ENCODE measurements around the gene TADA2B.

The TADA2B gene, protein sequence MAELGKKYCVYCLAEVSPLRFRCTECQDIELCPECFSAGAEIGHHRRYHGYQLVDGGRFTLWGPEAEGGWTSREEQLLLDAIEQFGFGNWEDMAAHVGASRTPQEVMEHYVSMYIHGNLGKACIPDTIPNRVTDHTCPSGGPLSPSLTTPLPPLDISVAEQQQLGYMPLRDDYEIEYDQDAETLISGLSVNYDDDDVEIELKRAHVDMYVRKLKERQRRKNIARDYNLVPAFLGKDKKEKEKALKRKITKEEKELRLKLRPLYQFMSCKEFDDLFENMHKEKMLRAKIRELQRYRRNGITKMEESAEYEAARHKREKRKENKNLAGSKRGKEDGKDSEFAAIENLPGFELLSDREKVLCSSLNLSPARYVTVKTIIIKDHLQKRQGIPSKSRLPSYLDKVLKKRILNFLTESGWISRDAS

GRCh38 chr4:7043284-7044136 lies at the start of gene TADA2B:
Gene TADA2B (plus strand): TSS chr4:7043372. CDS start chr4:7043580, 208 bp downstream.
- H3K4me3 ChIP-seq (ENCODE audit: low read depth, low read length), result peak within 1 kb of the TSS; percentile 95
- no peaks in the 10 kb centered on the region for H3K27me3 ChIP-seq (ENCODE audit: insufficient read depth, low read length)
- H3K4me1 ChIP-seq (ENCODE audit: control insufficient read depth, insufficient read depth, low read length, unreplicated experiment), result peaks cover 21% of the 10 kb centered on the region
- peak within 1 kb of the TSS; percentile 98 for H2AFZ ChIP-seq (ENCODE audit: low read length, unreplicated experiment)
- H3K27ac ChIP-seq (ENCODE audit: low read depth, low read length), result peak within 1 kb of the TSS; percentile 76
- no peaks in the 10 kb centered on the region for H3K36me3 ChIP-seq (ENCODE audit: insufficient read depth, low read length)
- H3K79me2 ChIP-seq (ENCODE audit: control insufficient read depth, insufficient read depth, low read length, unreplicated experiment), result peaks cover 58% of the 10 kb centered on the region

- H3K36me3 ChIP-seq (ENCODE audit: insufficient read depth, low read length), result peaks cover 9% of the 10 kb centered on the region; the same call in 1 of the 2 replicates
- no peak overlapping the region for H3K27ac ChIP-seq (ENCODE audit: low read depth, low read length)
- H3K79me2 ChIP-seq (ENCODE audit: control insufficient read depth, insufficient read depth, low read length, unreplicated experiment), result peaks cover 13% of the 10 kb centered on the region
- H3K27me3 ChIP-seq (ENCODE audit: insufficient read depth, low read length), result no peaks in the 10 kb centered on the region
- H3K4me3 ChIP-seq (ENCODE audit: low read depth, low read length), result no peak overlapping the region
- peaks cover 10% of the 10 kb centered on the region for H3K4me1 ChIP-seq (ENCODE audit: control insufficient read depth, insufficient read depth, low read length, unreplicated experiment)
- H2AFZ ChIP-seq (ENCODE audit: low read length, unreplicated experiment), result no peak overlapping the region
Observed at GRCh38 chr4:6996481-6996880, 46.7 kb upstream of the TADA2B start.

DNA sequence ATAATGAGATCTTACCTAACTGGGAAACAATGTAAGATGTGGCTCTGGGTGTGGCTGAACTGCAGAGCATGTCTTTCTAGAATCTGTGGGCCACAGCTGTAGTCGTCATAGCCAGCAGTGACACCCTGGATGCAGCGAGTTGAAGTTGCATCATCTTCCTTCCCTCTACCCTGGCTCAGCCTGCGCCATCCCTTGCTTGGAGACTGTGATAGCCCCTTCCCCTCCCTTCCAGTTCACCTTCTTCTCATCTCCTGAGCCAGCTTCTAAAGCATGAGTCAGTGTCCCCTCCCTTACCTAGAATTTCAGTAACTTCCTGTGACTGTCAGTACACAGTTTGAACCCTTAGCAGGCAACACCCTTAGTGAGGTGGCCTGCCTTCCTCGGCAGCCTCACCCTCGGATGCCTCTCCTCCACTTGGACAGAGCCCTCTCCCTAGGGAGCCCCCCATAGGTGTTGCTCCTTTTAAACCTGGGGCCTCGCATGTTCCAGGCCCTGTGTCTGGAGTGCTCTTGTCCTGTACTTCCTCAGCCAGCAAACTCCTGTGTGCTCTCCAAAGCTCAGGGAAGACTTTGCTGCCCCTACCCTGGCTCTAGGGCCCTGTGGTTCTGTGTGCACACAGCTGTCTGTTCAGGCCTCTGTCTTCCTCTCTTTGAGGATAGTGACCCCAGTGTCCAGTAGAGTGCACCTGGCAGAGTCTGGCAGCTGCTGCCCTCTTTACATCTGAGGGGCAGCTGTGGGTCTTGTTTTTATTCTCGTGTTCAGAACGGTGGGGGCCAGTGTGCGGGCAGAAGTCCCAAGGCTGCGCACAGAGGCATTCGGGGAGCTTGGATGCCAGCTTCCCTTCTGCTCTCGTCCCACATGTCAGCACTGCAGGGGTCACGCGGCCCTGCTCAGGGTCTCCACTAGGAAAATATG lies 43.7 kb upstream of the TADA2B start:
- Histone ChIP-seq H3K36me3 (ENCODE audit: insufficient read depth, low read length) (peaks cover 6% of the 10 kb centered on the region; the same call in 1 of the 2 replicates), H3K4me3 (ENCODE audit: low read depth, low read length) (no peak overlapping the region), H2AFZ (ENCODE audit: low read length, unreplicated experiment) (no peak overlapping the region)

DNA sequence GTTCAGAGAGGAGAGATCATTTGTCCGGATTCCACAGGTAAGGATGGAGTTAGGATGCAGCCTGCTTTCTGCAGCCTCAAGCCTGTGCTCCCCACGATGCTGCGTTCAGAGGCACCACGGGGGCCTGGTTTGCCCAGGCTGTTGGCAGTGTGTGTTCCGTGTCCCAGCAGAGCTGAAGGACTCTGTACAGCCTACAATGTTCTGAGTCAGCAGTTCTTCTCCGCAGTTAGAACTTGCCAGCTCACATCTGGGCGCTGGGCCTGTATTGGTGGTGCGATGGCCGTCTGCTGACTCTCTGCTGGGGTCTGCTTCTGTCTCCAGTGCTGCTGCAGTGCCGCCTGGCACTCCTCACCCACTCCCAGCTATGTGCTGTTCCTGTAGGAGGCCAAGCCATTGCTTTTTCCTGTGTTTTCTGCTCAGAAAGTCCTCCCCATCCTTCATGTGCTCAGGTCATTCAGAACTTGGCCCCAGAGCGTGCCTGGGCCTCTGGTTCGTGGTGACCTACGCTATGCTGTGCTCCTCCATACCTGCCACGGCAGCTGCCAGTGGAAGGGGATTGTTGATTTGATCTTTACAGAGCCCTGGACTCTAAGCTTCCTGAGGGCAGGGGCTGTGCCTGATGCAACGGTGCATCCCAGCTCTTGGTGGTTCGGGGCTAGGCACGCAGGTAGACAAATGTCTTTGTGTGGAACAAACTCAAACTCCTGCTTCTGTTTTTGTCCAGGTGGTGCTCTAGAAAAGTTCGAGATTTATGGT lies 42.6 kb upstream of the TADA2B start:
- Histone ChIP-seq H3K36me3 (ENCODE audit: insufficient read depth, low read length) (peaks cover 6% of the 10 kb centered on the region; the same call in 1 of the 2 replicates), H3K27me3 (ENCODE audit: insufficient read depth, low read length) (no peaks in the 10 kb centered on the region), H3K4me1 (ENCODE audit: control insufficient read depth, insufficient read depth, low read length, unreplicated experiment) (peaks cover 3% of the 10 kb centered on the region), H3K4me3 (ENCODE audit: low read depth, low read length) (no peak overlapping the region), H2AFZ (ENCODE audit: low read length, unreplicated experiment) (no peak overlapping the region), H3K79me2 (ENCODE audit: control insufficient read depth, insufficient read depth, low read length, unreplicated experiment) (no peaks in the 10 kb centered on the region), H3K27ac (ENCODE audit: low read depth, low read length) (no peak overlapping the region)

More for the DNA sequence above, 43.7 kb upstream of the TADA2B start:
- Histone ChIP-seq H3K27me3 (ENCODE audit: insufficient read depth, low read length) (no peaks in the 10 kb centered on the region), H3K4me1 (ENCODE audit: control insufficient read depth, insufficient read depth, low read length, unreplicated experiment) (peaks cover 3% of the 10 kb centered on the region), H3K79me2 (ENCODE audit: control insufficient read depth, insufficient read depth, low read length, unreplicated experiment) (no peaks in the 10 kb centered on the region), H3K27ac (ENCODE audit: low read depth, low read length) (no peak overlapping the region)

DNA sequence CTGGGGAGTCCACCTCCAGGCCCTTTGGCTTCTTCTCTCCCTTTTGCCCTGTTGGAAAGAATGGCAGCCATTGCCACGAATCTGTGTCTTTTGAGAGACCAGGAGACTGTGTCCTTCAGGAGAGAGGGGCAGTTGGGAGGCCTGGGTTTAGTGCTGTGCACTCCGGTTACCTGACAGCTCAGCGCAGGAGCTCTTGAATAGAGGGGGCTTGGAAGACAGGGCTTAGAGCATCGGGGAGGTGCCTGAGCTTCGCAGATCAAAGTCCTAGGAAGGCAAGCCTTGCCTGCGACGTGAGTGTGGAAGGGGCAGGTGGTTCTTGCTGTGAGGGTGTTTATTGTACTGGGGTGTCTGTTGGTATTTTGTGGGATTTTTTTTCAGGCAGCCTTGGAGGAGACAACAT lies 41.9 kb upstream of the TADA2B start:
- Histone ChIP-seq H3K4me3 (ENCODE audit: low read depth, low read length) (no peak overlapping the region), H3K36me3 (ENCODE audit: insufficient read depth, low read length) (peaks cover 6% of the 10 kb centered on the region; the same call in 1 of the 2 replicates), H3K27ac (ENCODE audit: low read depth, low read length) (no peak overlapping the region), H3K4me1 (ENCODE audit: control insufficient read depth, insufficient read depth, low read length, unreplicated experiment) (peaks cover 3% of the 10 kb centered on the region), H3K79me2 (ENCODE audit: control insufficient read depth, insufficient read depth, low read length, unreplicated experiment) (no peaks in the 10 kb centered on the region), H2AFZ (ENCODE audit: low read length, unreplicated experiment) (no peak overlapping the region), H3K27me3 (ENCODE audit: insufficient read depth, low read length) (no peaks in the 10 kb centered on the region)

GRCh38 chr4:7002336-7002735 lies 40.8 kb upstream of the TADA2B start:
- no peaks in the 10 kb centered on the region for H3K79me2 ChIP-seq (ENCODE audit: control insufficient read depth, insufficient read depth, low read length, unreplicated experiment)
- H3K27ac ChIP-seq (ENCODE audit: low read depth, low read length), result no peak overlapping the region
- H3K36me3 ChIP-seq (ENCODE audit: insufficient read depth, low read length), result peaks cover 8% of the 10 kb centered on the region; the same call in 1 of the 2 replicates
- H2AFZ ChIP-seq (ENCODE audit: low read length, unreplicated experiment), result no peak overlapping the region
- peaks cover 3% of the 10 kb centered on the region for H3K4me1 ChIP-seq (ENCODE audit: control insufficient read depth, insufficient read depth, low read length, unreplicated experiment)
- H3K27me3 ChIP-seq (ENCODE audit: insufficient read depth, low read length), result no peaks in the 10 kb centered on the region
- H3K4me3 ChIP-seq (ENCODE audit: low read depth, low read length), result no peak overlapping the region

DNA sequence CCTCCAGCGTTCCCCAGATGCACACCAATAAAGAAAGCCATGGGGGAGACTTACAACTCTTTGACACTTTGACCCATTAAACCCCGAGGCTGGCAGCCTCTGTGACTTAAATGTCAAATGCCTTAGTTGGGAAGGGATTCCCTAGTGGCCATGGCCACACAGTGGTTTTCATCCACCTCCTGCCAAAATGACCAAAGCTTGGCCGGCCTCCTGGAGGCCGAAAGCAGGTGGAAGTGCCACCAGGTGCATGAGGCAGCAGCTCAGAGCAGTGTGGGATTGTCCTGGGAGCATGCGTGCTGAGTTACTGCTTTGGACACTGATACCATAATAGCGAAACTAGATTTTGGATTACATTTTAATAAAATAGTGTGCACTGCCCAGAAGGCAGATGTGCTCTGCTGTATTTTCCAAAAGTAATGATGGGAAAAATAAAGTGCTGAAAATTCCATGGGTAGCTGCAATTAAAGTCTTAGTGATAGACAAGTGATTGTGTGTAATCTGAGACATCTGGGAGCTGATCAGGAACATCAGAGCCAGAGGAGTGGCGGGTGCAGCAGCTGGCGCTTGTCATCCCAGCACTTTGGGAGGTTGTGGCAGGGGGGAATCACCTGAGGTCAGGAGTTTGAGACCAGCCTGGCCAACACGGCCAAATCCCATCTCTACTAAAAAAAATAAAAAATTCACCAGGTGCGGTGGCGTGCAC lies 39.8 kb upstream of the TADA2B start:
- Histone ChIP-seq H3K79me2 (ENCODE audit: control insufficient read depth, insufficient read depth, low read length, unreplicated experiment) (no peaks in the 10 kb centered on the region), H3K36me3 (ENCODE audit: insufficient read depth, low read length) (peaks cover 8% of the 10 kb centered on the region; the same call in 1 of the 2 replicates), H3K4me3 (ENCODE audit: low read depth, low read length) (no peak overlapping the region), H3K27ac (ENCODE audit: low read depth, low read length) (no peak overlapping the region), H2AFZ (ENCODE audit: low read length, unreplicated experiment) (no peak overlapping the region), H3K27me3 (ENCODE audit: insufficient read depth, low read length) (no peaks in the 10 kb centered on the region), H3K4me1 (ENCODE audit: control insufficient read depth, insufficient read depth, low read length, unreplicated experiment) (peaks cover 7% of the 10 kb centered on the region)

- peaks cover 6% of the 10 kb centered on the region; the same call in 1 of the 2 replicates for H3K36me3 ChIP-seq (ENCODE audit: insufficient read depth, low read length)
Observed at GRCh38 chr4:7003879-7004240, 39.3 kb upstream of the TADA2B start.

DNA sequence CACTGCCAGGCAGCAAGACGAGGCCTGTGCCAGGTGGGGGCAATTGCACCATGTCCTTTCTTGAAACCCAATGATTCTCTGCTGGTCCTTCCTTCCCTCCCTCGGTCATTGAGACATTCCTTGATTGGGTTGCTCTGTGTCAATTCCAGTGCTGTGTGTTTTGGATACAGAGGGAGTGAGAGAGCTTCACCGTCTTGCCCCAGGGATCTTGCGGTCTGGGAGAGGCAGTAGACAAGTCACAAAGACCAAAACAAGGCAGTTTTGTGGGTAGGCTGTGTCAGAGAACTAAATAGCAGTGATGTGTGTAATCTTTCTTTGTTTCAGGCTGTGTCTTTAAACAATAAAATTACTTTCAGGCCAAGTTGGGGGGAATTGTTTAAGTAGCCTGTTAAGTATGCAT lies 38.8 kb upstream of the TADA2B start:
- Histone ChIP-seq H3K4me3 (ENCODE audit: low read depth, low read length) (no peak overlapping the region), H3K36me3 (ENCODE audit: insufficient read depth, low read length) (peaks cover 4% of the 10 kb centered on the region; the same call in 1 of the 2 replicates), H3K4me1 (ENCODE audit: control insufficient read depth, insufficient read depth, low read length, unreplicated experiment) (peaks cover 4% of the 10 kb centered on the region), H3K79me2 (ENCODE audit: control insufficient read depth, insufficient read depth, low read length, unreplicated experiment) (no peaks in the 10 kb centered on the region), H3K27ac (ENCODE audit: low read depth, low read length) (no peak overlapping the region), H2AFZ (ENCODE audit: low read length, unreplicated experiment) (no peak overlapping the region), H3K27me3 (ENCODE audit: insufficient read depth, low read length) (no peaks in the 10 kb centered on the region)

More at GRCh38 chr4:7003879-7004240, 39.3 kb upstream of the TADA2B start:
- H2AFZ ChIP-seq (ENCODE audit: low read length, unreplicated experiment), result no peak overlapping the region
- H3K4me3 ChIP-seq (ENCODE audit: low read depth, low read length), result no peak overlapping the region
- no peak overlapping the region for H3K27ac ChIP-seq (ENCODE audit: low read depth, low read length)
- H3K27me3 ChIP-seq (ENCODE audit: insufficient read depth, low read length), result no peaks in the 10 kb centered on the region
- no peaks in the 10 kb centered on the region for H3K79me2 ChIP-seq (ENCODE audit: control insufficient read depth, insufficient read depth, low read length, unreplicated experiment)
- H3K4me1 ChIP-seq (ENCODE audit: control insufficient read depth, insufficient read depth, low read length, unreplicated experiment), result peaks cover 6% of the 10 kb centered on the region

Data from ACC112 (cell line).